DMS53 (cell line): ENCODE data around the gene ATF6.
A peak's percentile ranks its signal among the peaks of the same experiment; 100 is the strongest.

Experiments
- DNase-seq: peaks from one replicate; lab custom pipeline; 2025; lab: John Stamatoyannopoulos, UW

The ATF6 gene

GRCh38 chr1:161834967-161835550, 68.9 kb downstream of the ATF6 start:
- DNase-seq, result no peak

GRCh38 chr1:161836018-161836417, 69.9 kb downstream of the ATF6 start:
- DNase-seq, result no peak

- no peak for DNase-seq
Observed at GRCh38 chr1:161838362-161838761, 72.2 kb downstream of the ATF6 start.

GRCh38 chr1:161838885-161839284, 72.8 kb downstream of the ATF6 start:
- no peak for DNase-seq

GRCh38 chr1:161839591-161839990, 73.5 kb downstream of the ATF6 start:
- no peak for DNase-seq

- DNase-seq, result no peak
Observed at GRCh38 chr1:161840363-161840762, 74.2 kb downstream of the ATF6 start.

GRCh38 chr1:161843156-161843555, 77.0 kb downstream of the ATF6 start:
- no peak for DNase-seq

- DNase-seq, result no peak
Observed at GRCh38 chr1:161844696-161845095, 78.6 kb downstream of the ATF6 start.

- DNase-seq, result no peak
Observed at GRCh38 chr1:161848676-161849075, 82.6 kb downstream of the ATF6 start.

- no peak for DNase-seq
Observed at GRCh38 chr1:161849518-161849917, 83.4 kb downstream of the ATF6 start.

- no peak for DNase-seq
Observed at GRCh38 chr1:161855260-161855659, 89.1 kb downstream of the ATF6 start.

GRCh38 chr1:161858271-161858670, 92.2 kb downstream of the ATF6 start:
- DNase-seq, result no peak

- no peak for DNase-seq
Observed at GRCh38 chr1:161863549-161863948, 97.4 kb downstream of the ATF6 start.

GRCh38 chr1:161864577-161864976, 98.5 kb downstream of the ATF6 start:
- peak; percentile 18 for DNase-seq

GRCh38 chr1:161866241-161866640, 100.1 kb downstream of the ATF6 start:
- no peak for DNase-seq

GRCh38 chr1:161868832-161869231, 102.7 kb downstream of the ATF6 start:
- no peak for DNase-seq

GRCh38 chr1:161869291-161869690, 103.2 kb downstream of the ATF6 start:
- DNase-seq, result no peak

GRCh38 chr1:161872506-161872905, 106.4 kb downstream of the ATF6 start:
- DNase-seq, result no peak

GRCh38 chr1:161879261-161879660, 113.1 kb downstream of the ATF6 start:
- DNase-seq, result no peak

- peak; percentile 72 for DNase-seq
Observed at GRCh38 chr1:161884475-161884874, 118.4 kb downstream of the ATF6 start.

GRCh38 chr1:161885003-161885402, 118.9 kb downstream of the ATF6 start:
- peak; percentile 5 for DNase-seq

GRCh38 chr1:161885759-161886158, 119.6 kb downstream of the ATF6 start:
- no peak for DNase-seq

GRCh38 chr1:161886589-161886988, 120.5 kb downstream of the ATF6 start:
- no peak for DNase-seq

- no peak for DNase-seq
Observed at GRCh38 chr1:161887730-161888287, 121.7 kb downstream of the ATF6 start.
